ENCODE measurements around the gene FAM13B.

Gene FAM13B

GRCh38 chr5:137890845-137891244 is 142.0 kb downstream of the FAM13B start:
- DNase-seq, result no peak

- peak; percentile 84 for DNase-seq
Observed at GRCh38 chr5:137888863-137889759, 143.8 kb downstream of the FAM13B start, which contains the start of gene PKD2L2. Gene PKD2L2, plus strand, starts transcription at chr5:137889457. Its CDS starts 35 bp downstream, at chr5:137889492.

GRCh38 chr5:137888466-137888862 is 144.4 kb downstream of the FAM13B start:
- DNase-seq, result no peak
